NOMO-1 treated with dmso at 0.1 percent for 144 hours (cell line): ENCODE data around the gene ZBTB32.

Source experiments
- DNase-seq: peaks from one replicate; lab custom pipeline; 2025; ENCODE audit not compliant: unreplicated experiment; lab: John Stamatoyannopoulos, UW

ZBTB32 gene

GRCh38 chr19:35736913-35737886 lies 32.8 kb downstream of the ZBTB32 start:
- no peak for DNase-seq

- no peak for DNase-seq
Observed at GRCh38 chr19:35738021-35738886, 33.9 kb downstream of the ZBTB32 start.

- no peak for DNase-seq
Observed at GRCh38 chr19:35738887-35739229, 34.5 kb downstream of the ZBTB32 start.

GRCh38 chr19:35739275-35740107 lies 35.1 kb downstream of the ZBTB32 start:
- DNase-seq: no peak

GRCh38 chr19:35740108-35740422 lies 35.7 kb downstream of the ZBTB32 start:
- DNase-seq: no peak

- peak; percentile 95 for DNase-seq
Observed at GRCh38 chr19:35740423-35741202, 36.3 kb downstream of the ZBTB32 start.

GRCh38 chr19:35741203-35741515 lies 36.8 kb downstream of the ZBTB32 start:
- no peak for DNase-seq

- peak; percentile 58 for DNase-seq
Observed at GRCh38 chr19:35742121-35742724, 37.9 kb downstream of the ZBTB32 start, which contains the start of gene IGFLR1. Gene IGFLR1, minus strand, starts transcription at chr19:35742452. Its CDS starts 1,272 bp downstream, at chr19:35741180.

- DNase-seq: no peak
Observed at GRCh38 chr19:35743640-35744429, 39.5 kb downstream of the ZBTB32 start.

- DNase-seq: peak; percentile 86
Observed at GRCh38 chr19:35744430-35745327, 40.3 kb downstream of the ZBTB32 start.

- DNase-seq: peak; percentile 96
Observed at GRCh38 chr19:35745328-35746086, 41.1 kb downstream of the ZBTB32 start, which contains the start of the genes PSENEN and U2AF1L4. Gene PSENEN, plus strand, starts transcription at chr19:35745651. Its CDS starts 280 bp downstream, at chr19:35745931. Gene U2AF1L4, minus strand, starts transcription at chr19:35745418. Its CDS starts 27 bp downstream, at chr19:35745391.

GRCh38 chr19:35746087-35746462 lies 41.7 kb downstream of the ZBTB32 start:
- DNase-seq: no peak

- no peak for DNase-seq
Observed at GRCh38 chr19:35746531-35746930, 42.2 kb downstream of the ZBTB32 start.

- DNase-seq: peak; percentile 98
Observed at GRCh38 chr19:35748106-35749020, 44.0 kb downstream of the ZBTB32 start, which contains the start of gene LIN37. Gene LIN37, plus strand, starts transcription at chr19:35748576. Its CDS starts 149 bp downstream, at chr19:35748725.

GRCh38 chr19:35750167-35750566 lies 45.8 kb downstream of the ZBTB32 start:
- DNase-seq: no peak
